ENCODE data around the gene SPATA3.

SPATA3 gene

GRCh38 chr2:231009236-231009919 lies 13.5 kb downstream of the SPATA3 start:
- no peak overlapping the region for H3K9ac ChIP-seq

DNA sequence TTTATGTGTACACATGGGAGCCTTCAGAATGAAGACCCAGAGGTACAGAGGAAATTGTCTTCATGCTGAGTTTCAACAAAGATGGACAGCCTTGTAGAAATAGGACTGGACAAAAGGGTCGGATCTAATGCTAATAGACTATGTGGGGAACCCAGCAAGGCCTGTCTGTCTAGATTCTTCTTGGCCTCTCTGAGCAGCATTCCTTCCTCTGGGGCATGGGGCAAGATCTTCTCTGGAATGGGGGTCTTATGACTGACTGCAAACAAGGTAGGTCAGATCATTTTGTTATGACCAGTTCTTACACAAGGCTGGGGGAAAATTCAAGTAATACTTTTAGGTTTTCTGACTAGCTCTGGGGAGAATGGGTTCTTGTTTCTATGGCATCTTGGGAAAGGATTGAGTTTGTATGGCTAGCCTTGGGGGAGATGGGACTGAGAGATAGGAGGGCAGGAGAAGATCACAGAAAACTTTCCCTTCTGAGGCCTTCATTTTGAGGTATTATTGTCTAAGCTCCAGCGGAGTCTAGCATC lies 14.3 kb downstream of the SPATA3 start:
- TF ChIP-seq, protein P1, sequence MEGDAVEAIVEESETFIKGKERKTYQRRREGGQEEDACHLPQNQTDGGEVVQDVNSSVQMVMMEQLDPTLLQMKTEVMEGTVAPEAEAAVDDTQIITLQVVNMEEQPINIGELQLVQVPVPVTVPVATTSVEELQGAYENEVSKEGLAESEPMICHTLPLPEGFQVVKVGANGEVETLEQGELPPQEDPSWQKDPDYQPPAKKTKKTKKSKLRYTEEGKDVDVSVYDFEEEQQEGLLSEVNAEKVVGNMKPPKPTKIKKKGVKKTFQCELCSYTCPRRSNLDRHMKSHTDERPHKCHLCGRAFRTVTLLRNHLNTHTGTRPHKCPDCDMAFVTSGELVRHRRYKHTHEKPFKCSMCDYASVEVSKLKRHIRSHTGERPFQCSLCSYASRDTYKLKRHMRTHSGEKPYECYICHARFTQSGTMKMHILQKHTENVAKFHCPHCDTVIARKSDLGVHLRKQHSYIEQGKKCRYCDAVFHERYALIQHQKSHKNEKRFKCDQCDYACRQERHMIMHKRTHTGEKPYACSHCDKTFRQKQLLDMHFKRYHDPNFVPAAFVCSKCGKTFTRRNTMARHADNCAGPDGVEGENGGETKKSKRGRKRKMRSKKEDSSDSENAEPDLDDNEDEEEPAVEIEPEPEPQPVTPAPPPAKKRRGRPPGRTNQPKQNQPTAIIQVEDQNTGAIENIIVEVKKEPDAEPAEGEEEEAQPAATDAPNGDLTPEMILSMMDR (IDR thresholded peaks at IDR 0.05), result no peak
- Histone ChIP-seq H3K36me3 (ENCODE audit: control insufficient read depth, insufficient read depth, low read length) (no peaks in the 10 kb centered on the region), H3K27ac (no peak overlapping the region), H3K9ac (no peak overlapping the region), H3K4me3 (ENCODE audit: low read depth, low read length) (no peak overlapping the region), H3K4me2 (ENCODE audit: low read length) (no peak overlapping the region), H3K4me1 (no peaks in the 10 kb centered on the region), H3K79me2 (no peaks in the 10 kb centered on the region), H3K27me3 (ENCODE audit: control insufficient read depth, insufficient read depth, low read length) (no peaks in the 10 kb centered on the region), H2AFZ (no peak overlapping the region), H3K9me3 (ENCODE audit: control insufficient read depth, low read length) (no peaks in the 10 kb centered on the region)

More at GRCh38 chr2:231009236-231009919, 13.5 kb downstream of the SPATA3 start:
- H3K36me3 ChIP-seq (ENCODE audit: control insufficient read depth, insufficient read depth, low read length), result no peaks in the 10 kb centered on the region
- H2AFZ ChIP-seq, result no peak overlapping the region
- H3K27ac ChIP-seq, result no peak overlapping the region
- TF ChIP-seq, protein P1 (IDR thresholded peaks at IDR 0.05), result no peak
- no peaks in the 10 kb centered on the region for H3K27me3 ChIP-seq (ENCODE audit: control insufficient read depth, insufficient read depth, low read length)
- H3K4me2 ChIP-seq (ENCODE audit: low read length), result no peak overlapping the region
- H3K4me1 ChIP-seq, result no peaks in the 10 kb centered on the region
- H3K9me3 ChIP-seq (ENCODE audit: control insufficient read depth, low read length), result no peaks in the 10 kb centered on the region
- H3K79me2 ChIP-seq, result no peaks in the 10 kb centered on the region
- H3K4me3 ChIP-seq (ENCODE audit: low read depth, low read length), result no peak overlapping the region

- no peak overlapping the region for H3K4me3 ChIP-seq (ENCODE audit: low read depth, low read length)
- H3K36me3 ChIP-seq (ENCODE audit: control insufficient read depth, insufficient read depth, low read length), result no peaks in the 10 kb centered on the region
- TF ChIP-seq, protein P1 (IDR thresholded peaks at IDR 0.05), result no peak
- H3K4me2 ChIP-seq (ENCODE audit: low read length), result no peak overlapping the region
- no peaks in the 10 kb centered on the region for H3K27me3 ChIP-seq (ENCODE audit: control insufficient read depth, insufficient read depth, low read length)
- H3K9me3 ChIP-seq (ENCODE audit: control insufficient read depth, low read length), result no peaks in the 10 kb centered on the region
- no peak overlapping the region for H3K9ac ChIP-seq
- no peak overlapping the region for H2AFZ ChIP-seq
- no peaks in the 10 kb centered on the region for H3K4me1 ChIP-seq
- H3K79me2 ChIP-seq, result no peaks in the 10 kb centered on the region
- H3K27ac ChIP-seq, result no peak overlapping the region
Measured at GRCh38 chr2:231011526-231011925, 15.6 kb downstream of the SPATA3 start.

GRCh38 chr2:231012463-231012862 lies 16.5 kb downstream of the SPATA3 start:
- Histone ChIP-seq H3K4me1 (no peaks in the 10 kb centered on the region), H3K4me3 (ENCODE audit: low read depth, low read length) (no peak overlapping the region), H3K27ac (no peak overlapping the region), H3K4me2 (ENCODE audit: low read length) (no peak overlapping the region), H3K9ac (no peak overlapping the region), H3K36me3 (ENCODE audit: control insufficient read depth, insufficient read depth, low read length) (no peaks in the 10 kb centered on the region), H3K79me2 (no peaks in the 10 kb centered on the region), H3K9me3 (ENCODE audit: control insufficient read depth, low read length) (no peaks in the 10 kb centered on the region), H2AFZ (no peak overlapping the region), H3K27me3 (ENCODE audit: control insufficient read depth, insufficient read depth, low read length) (no peaks in the 10 kb centered on the region)
- TF ChIP-seq, protein P1 (IDR thresholded peaks at IDR 0.05), result no peak

- Histone ChIP-seq H2AFZ (no peak overlapping the region), H3K4me2 (ENCODE audit: low read length) (no peak overlapping the region), H3K4me3 (ENCODE audit: low read depth, low read length) (no peak overlapping the region), H3K36me3 (ENCODE audit: control insufficient read depth, insufficient read depth, low read length) (no peaks in the 10 kb centered on the region), H3K4me1 (no peaks in the 10 kb centered on the region), H3K9me3 (ENCODE audit: control insufficient read depth, low read length) (no peaks in the 10 kb centered on the region), H3K27ac (no peak overlapping the region), H3K79me2 (no peaks in the 10 kb centered on the region), H3K27me3 (ENCODE audit: control insufficient read depth, insufficient read depth, low read length) (no peaks in the 10 kb centered on the region), H3K9ac (no peak overlapping the region)
- TF ChIP-seq, protein P1 (IDR thresholded peaks at IDR 0.05), result no peak
Measured at GRCh38 chr2:231013820-231014219, 17.9 kb downstream of the SPATA3 start.

Measured in parathyroid adenoma (tissue), 2 donors.